GM18868 (cell line): Measurements from ENCODE around the gene RASSF8.
A peak's percentile ranks its signal among the peaks of the same experiment; 100 is the strongest.

Experiments
- ATAC-seq: cut with Tn5 transposase; IDR thresholded peaks from one replicate; pipeline ENCODE4 v1.9.1; 2021; ENCODE audit warnings: mild to moderate bottlenecking, moderate library complexity; ENCODE audit not compliant: unreplicated experiment

The RASSF8 gene, protein sequence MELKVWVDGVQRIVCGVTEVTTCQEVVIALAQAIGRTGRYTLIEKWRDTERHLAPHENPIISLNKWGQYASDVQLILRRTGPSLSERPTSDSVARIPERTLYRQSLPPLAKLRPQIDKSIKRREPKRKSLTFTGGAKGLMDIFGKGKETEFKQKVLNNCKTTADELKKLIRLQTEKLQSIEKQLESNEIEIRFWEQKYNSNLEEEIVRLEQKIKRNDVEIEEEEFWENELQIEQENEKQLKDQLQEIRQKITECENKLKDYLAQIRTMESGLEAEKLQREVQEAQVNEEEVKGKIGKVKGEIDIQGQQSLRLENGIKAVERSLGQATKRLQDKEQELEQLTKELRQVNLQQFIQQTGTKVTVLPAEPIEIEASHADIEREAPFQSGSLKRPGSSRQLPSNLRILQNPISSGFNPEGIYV

DNA sequence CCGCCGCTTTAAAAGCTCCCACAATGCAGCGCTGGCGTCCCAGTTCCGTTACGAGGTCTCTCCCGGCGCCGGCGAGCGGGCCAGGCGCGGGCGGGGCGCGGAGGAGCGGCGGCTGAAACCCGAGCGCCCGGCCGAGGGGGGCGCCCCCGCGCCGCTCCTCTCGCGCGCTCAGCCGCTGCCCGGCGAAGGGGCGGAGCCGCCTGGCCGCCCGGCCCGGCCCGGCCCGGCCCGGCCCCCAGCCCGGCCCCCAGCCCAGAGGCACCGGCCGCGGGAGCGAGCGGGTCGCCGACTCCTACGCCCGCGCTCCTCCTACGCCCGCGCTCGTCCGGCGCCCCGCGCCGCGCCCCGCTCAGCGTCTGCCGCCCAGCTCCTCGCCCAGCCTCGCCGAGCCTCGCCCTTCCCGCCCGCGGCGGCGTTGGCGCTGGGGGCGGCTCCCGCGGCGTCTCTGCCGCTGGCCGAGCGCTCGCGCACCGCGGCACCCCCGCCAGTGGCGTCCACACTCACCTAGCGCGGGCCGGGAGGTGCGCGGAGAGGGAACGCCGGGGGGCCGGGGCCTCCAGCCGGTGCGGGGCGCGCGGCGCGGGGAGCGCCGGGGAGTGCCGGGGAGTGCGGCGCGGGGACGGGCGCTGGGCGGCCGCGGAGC is at the start of gene RASSF8:
Gene RASSF8, plus strand, starts transcription at position 255 of the 643 bp plus-strand sequence. CDS start 96,662 bp downstream, outside the sequence.
- ATAC-seq: peak; percentile 85

DNA sequence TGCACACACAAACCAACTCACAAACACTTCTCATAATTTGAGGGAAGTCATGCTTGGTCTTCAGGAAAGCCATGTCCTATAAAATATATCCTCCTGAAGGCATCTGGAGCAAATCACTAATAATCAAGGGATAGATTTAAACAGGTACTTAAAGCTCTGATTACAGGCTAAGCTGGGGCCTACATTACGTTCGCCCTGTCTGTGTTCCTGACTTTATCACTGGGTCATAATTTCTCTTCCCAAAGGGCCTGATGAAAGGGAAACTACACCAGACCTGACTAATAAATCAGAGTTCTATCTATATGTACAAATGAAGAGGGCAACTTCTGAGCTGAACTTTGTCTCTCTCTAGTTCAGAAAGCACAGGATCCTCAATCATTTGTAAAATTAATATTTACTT is 43.9 kb upstream of the RASSF8 start:
- no peak for ATAC-seq

DNA sequence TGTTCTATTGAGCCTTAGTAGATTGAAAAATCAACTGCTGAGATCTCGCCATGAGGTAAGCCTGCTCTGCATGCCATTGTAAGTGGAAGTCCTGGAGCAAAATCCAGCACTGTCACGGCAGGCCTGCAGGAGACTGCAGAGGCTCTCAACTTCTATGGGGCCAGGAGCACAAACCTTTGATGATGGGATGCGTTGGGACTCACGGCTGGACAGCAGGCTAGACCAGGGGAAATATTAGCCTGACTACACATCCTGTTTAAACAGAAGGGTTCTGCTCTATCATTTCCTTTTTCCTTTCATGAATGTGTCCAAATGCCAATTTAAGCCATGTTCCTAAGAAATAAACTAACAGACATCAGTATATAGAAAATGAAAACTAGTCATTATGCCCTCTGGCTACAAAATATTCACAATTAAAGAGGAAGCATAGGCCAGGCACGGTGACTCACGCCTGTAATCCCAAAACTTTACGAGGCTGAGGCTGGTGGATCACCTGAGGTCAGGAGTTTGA is 33.9 kb upstream of the RASSF8 start:
- no peak for ATAC-seq

DNA sequence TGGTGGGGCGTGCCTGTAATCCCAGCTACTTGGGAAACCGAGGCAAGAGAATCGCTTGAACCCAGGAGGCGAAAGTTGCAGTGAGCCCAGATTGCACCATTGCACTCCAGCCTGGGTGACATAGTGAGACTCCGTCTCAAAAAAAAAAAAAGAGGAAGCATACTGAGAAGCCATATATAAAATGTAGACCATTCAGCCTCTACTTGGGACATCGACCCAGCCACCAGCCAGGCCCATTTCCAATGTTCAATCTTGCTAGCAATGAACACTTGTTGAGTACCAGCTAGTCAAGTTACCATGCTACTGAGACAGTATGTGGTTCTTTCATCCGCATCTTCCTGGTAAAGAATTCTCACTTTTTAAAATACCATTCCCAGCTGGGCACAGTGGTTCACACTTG is 33.4 kb upstream of the RASSF8 start:
- no peak for ATAC-seq

DNA sequence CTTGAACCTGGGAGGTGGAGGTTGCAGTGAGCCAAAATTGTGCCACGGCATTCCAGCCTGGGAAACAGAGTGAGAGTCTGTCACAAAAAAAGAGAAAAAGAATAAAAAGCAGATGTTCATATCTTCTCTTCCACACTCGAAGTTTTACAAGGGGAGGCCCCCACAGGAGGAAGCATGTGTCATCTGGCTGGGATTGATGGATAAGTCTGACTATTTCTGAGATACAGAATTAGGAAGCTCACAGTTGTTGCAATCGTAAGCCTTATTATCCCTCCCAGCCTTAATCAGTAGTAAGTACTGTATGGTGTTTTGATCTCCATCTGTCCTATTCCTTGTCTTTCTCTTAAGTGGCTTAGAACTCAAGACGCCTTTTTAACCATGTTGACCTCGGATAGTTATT is 31.9 kb upstream of the RASSF8 start:
- ATAC-seq: no peak

DNA sequence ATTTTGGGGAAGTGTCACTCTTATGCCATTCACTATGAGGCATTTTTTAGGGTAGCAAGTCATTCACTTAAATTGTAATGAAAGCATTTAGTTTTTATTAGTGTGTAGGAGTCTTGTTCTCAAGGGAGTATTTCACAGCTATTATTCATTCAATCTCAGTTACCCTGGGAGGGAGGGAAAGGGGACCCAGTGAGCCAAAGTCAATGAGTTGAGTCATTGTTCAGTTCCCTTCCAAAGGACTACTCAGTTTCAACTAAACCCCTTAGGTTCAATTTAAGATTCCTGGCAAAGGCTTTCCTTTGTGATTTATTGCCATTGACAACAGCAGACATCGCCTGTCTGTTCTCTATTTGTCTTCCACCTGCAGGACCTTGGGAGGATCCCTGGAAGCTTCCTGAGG is 29.3 kb upstream of the RASSF8 start:
- no peak for ATAC-seq

DNA sequence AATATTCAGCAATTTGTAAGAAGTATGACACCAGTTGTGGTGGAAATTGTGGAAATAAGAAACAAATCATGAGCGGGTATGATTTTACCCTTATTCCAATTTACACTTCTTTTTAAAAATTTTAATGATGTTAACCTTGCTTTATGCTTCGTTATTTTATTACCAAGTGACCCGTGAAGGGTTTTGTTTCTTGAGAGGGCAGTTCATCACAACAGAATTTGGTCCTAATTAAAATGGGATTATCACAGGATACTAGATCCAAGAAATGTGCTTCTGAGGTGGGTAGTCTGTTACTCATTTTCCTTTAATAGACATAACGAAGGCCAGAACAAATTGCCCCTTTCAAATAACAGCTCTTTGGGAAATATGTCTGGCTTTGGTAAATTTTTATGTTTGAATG is 25.5 kb upstream of the RASSF8 start:
- no peak for ATAC-seq

DNA sequence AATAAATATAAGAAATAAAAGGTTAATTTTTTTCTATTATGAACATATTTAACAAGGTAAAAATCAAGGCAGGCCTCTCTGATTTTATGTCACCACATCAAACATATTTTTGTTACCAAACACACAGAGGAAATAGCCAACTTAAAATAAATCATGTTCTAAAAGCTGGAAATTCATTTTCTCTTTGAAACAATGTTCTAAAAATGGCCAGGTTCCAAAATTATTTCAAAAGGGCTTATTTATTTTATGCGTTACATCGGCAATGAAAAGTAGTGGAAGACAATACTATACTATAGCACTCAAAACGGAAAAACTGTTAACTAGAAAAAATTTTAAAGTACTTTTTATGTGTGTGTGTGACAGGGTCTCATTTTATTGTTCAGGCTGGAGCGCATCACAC is 24.0 kb upstream of the RASSF8 start:
- no peak for ATAC-seq

DNA sequence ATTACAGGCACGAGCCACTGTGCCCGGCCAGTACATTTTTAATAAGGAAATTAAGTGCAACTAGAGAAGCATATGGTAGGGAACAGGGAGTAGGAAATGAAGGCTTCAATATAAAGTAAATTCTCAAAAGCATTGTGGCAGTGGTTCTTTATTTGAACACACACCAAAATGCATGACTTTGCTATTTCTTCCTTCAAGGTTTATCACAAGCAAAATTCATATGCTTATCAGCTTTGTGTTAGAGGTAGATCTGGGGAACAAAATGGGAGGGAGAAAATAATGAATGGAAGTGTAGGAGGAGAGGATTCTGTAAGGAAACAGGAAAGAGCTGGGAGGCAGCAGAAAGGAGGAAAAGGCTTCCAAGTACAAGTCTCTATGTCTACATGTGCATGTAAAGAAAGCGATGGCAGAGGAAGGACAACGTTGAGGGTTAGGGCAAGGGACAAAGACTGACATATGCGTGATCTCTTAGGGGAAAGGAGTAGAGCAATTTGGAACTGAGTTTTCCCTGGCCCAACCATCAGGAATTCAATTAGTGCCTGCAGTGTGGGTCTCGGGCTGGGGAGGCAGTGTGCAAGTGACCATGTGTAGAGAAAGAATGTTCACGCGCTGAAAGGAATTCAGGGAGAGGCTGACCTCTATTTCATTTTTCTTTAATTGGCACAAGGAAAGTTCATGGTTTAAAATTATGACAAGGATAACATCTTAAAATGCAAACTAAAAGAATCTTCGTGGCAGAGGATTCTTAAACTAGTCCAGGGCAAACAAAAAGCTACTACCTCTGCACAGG is 22.9 kb upstream of the RASSF8 start:
- ATAC-seq: no peak

DNA sequence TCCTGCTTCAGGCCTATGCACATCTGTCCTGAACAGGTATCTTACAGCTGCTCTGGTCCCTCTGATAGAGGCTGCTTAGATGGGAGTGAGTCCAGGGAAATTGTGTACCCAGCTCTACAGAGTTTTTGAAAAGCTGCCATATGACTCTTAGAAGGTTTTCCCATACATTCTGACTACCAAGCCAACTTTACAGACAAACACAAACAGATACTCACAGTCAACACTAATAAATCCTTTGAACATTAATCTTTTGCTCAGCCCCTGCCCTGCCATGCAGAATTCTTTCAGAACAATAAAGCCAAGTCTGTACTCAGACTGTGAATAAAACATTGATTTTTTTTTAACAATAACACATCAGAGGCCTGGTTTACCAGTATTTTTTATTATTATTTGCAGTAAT is 21.4 kb upstream of the RASSF8 start:
- ATAC-seq: no peak

DNA sequence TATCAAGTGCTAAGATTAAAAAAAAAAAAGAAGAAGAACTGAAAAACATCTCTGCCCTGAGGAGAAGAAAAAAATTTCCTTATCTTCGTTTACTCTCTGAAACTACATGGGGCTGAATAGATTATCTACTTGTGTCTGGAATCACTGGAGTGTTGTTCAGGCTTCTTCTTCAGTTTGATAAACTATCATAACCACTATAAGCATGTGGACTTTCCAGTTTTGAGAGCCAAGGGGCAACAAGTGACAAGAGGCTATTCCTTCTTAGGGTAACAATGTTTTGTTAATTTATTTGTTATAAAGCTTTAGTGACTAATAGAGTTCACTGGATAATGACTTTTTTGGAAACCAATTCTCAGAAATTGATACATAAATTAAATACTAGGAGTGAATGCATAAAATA is 19.9 kb upstream of the RASSF8 start:
- no peak for ATAC-seq

DNA sequence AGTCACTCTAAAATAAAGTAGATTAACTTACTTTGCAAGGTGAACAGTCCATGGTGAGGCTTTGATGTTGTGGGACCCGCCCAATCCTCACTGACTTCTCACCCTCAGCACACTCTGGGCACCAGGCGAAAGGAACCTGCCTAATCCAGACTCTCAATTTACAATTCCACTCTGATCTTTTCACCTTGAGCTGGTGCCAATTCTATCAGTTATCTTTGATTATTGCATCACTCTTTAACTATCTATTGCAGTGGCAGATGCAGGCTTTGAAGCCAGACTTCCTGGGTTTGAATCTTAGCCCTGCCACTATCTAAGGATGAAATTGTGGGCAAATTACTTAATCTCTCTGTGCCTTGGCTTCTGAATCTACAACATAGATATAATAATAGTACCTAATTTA is 18.9 kb upstream of the RASSF8 start:
- ATAC-seq: no peak

DNA sequence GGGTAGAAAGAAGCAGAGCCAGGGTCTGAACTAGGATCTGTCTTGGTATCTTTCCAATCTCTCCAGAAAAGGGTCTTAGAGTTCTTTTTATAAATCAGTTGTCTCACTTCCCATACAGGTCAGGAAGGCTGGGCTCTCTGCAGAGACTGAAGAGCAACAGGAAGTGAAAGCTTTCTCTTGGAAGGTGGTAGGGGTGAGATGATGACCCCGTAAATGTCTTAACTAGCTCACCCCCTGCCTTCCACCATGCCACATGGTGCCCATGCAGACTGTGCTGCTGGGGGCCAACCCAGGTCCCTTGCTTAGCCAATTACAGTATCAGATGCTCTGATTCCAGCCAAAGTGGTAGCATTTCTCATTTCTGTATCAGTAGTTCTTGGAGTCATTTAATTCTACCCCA is 17.6 kb upstream of the RASSF8 start:
- ATAC-seq: no peak

DNA sequence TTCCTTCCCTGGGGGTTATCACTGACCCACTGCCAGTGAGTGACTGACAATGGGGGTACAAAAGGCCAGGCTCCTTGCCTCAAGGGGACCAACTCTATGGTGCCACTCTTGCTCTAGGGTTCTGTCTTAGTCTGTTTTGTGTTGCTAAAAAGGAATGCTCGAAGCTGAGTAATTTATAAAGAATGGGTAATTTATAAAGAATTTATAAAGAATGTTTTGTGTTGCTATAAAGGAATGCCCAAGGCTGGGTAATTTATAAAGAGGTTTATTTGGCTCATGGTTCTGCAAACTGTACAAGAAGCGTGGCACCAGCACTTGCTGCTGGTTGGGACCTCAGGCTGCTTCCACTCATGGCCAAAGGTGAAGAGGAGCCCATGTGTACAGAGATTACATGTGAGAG is 15.8 kb upstream of the RASSF8 start:
- no peak for ATAC-seq

DNA sequence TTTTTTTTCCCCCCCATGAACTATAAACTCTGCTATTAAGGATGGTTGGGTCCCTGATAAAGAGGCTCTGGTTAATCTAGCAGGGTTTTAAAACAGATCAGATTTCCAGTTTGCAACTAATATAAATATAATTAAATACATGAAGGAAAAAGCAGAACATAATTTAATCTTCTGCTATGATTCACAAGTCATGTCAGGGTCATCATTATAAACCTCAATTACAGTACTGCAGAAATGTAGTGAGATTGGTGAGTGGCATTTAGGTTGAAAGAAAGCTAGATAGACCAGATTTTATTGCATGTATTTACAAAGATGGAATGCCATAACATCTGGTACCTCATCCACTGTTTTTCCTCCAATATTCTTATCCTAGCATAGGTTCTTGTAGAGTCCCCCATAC is 14.5 kb upstream of the RASSF8 start:
- ATAC-seq: no peak

DNA sequence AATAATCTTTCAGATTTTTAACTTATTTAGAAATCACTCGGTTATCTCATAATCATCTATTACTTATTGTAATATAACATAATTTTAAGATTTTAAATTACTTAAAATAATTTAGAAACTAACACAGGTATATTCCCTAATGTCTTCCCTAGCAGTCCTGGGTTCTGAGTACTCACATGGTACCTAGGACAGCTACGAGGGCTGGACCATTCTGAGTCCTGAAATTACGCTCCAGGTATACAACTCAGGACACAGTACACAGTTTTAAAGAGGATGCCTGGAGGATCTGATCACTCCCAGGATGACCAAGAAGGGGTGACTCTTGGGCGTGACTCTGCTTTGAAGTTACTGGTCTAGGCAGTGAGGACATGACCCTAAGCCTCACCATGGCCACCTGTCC is 9.1 kb upstream of the RASSF8 start:
- ATAC-seq: no peak

DNA sequence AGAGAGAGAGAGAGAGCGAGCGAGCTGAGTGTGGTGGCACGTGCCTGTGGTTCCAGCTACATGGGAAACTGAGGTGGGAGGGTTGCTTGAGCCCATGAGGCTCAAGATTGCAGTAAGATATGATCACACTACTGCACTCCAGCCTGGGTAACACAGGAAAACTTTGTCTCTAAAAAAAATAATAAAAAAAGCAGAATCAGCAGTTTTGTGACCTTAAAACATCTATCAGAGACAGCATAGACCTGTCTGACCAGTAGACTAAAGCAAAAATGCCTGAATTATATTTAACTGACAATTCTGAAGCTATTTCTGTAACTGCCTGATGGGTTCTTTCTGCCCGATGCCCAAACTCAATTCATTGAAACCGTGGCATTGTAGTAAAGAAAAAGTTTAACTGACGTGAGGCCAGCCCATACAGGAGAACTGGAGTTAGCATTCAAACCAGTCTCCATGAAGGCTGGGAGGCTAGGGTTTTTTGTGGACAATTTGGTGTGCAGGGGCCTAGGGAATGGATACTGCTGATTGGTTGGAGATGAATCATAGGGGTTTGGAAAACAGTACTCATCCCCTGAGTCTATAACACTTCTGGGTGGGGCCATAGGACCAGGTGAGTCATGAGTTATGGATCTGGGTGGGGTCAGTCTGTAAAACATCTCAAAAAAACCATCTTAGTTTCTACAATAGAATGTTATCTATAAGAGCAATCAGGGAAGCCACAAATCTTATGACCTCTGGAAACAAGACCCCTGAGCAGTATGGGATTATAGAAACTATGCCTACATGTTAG is 8.0 kb upstream of the RASSF8 start:
- ATAC-seq: no peak

DNA sequence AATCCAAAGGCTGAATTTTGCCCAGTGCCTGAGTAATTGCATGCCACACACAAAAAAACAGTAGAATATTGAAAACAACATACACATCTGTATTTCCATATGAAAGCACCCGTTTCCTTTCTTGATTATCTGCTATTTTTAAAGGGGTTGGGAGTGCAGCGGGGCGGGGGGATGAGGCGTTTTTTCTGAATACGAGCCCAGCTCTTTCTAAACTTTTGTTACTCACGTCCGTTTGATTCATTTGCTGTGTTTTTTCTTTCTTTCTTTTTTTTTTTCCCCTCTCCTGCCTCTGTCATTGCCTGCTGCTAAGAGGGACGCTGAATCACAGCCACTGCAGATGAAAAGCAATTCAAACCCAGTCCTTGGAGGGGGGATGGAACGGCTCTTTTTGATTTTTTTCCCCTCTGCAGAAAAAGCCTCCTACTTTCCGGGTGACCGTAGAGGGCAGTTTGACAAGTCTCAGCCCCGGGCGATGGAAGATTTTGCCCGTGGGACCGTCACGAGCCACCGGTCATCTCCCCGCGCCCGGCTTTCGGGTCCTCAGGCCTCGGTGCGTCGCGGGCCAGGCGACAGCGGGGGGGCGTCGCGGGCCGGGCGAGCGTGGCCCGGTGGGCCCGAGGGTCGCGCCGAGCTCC is 572 bp upstream of the RASSF8 start:
- ATAC-seq: peak; percentile 7

DNA sequence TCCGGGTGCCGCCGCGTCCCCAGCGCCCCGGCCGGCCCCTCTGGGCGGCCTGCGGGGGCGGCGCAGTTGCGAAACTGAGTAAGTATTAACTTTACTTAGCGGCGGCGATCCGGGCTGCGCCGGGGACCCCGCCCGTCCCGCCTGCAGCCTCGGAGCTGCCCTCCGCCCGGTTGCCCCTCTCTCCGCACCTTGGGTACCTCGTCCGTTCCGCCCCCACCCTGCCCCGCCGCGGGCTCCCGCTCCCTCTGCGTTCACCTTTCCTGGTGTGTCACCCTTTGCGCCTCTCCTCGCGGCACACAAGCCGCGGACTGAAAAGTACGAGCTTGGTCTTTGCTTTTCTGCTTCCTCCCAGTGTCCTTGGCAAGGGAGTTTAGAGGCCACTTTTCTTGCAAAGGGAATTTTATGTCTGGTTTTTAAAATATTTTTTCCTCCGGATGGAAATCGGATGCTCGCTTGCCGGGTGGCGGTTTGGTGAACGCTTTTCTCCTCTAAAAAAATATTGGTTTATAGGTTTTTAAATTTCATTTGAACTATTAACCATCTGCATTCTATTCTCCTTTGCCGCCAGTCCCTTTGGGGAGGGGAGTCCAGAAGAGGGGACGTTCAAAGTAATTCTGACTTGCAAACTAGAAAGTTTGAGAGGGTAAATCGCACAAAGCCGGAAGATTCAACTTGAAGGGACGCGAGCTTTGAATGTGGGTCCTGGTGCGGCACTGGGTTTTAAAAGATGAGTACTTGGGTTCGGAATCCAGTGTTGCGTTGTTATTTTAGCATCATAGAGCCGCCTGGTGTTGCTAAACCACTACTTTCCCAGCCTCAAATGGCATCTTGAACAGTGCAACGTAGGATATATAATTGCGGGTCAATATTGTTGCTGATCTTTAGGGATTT is 834 bp downstream of the RASSF8 start:
- peak; percentile 35 for ATAC-seq
